Cerebellar cortex (tissue), 1 donor: ENCODE data around the gene ATP4A.
A peak's percentile ranks its signal among the peaks of the same experiment; 100 is the strongest.

Experiments
- DNase-seq: peaks from one replicate; pipeline ENCODE4 v3.0.0-alpha.2; 2015; ENCODE audit warnings: low spot score

Gene ATP4A

GRCh38 chr19:35524181-35524837 lies 39.1 kb downstream of the ATP4A start:
- no peak for DNase-seq

- DNase-seq: no peak
These were observed 40.6 kb downstream of the ATP4A start for GRCh38 chr19:35522745-35523327.

GRCh38 chr19:35521124-35521743 lies 42.2 kb downstream of the ATP4A start:
- DNase-seq: no peak

GRCh38 chr19:35519291-35519690 lies 44.2 kb downstream of the ATP4A start:
- DNase-seq: peak; percentile 14

GRCh38 chr19:35518313-35518712 lies 45.1 kb downstream of the ATP4A start:
- DNase-seq: peak; percentile 24

GRCh38 chr19:35517342-35517741 lies 46.1 kb downstream of the ATP4A start:
- no peak for DNase-seq

- DNase-seq: no peak
These were observed 47.1 kb downstream of the ATP4A start for GRCh38 chr19:35516310-35516709.

- no peak for DNase-seq
These were observed 49.1 kb downstream of the ATP4A start for GRCh38 chr19:35514282-35514809.

- peak; percentile 27 for DNase-seq
These were observed 49.7 kb downstream of the ATP4A start, which contains the start of gene DMKN for GRCh38 chr19:35513628-35514281. DMKN (minus strand) TSS chr19:35513649; CDS start chr19:35513475, 174 bp downstream.

GRCh38 chr19:35512831-35513627 lies 50.4 kb downstream of the ATP4A start:
- DNase-seq: no peak

- no peak for DNase-seq
These were observed 52.1 kb downstream of the ATP4A start for GRCh38 chr19:35511337-35511736.

- no peak for DNase-seq
These were observed 52.9 kb downstream of the ATP4A start for GRCh38 chr19:35510626-35510964.

- peak; percentile 66 for DNase-seq
These were observed 53.4 kb downstream of the ATP4A start for GRCh38 chr19:35509861-35510625.

GRCh38 chr19:35509018-35509652 lies 54.3 kb downstream of the ATP4A start:
- peak; percentile 16 for DNase-seq

- DNase-seq: no peak
These were observed 55.3 kb downstream of the ATP4A start for GRCh38 chr19:35508129-35508528.

- DNase-seq: no peak
These were observed 55.9 kb downstream of the ATP4A start for GRCh38 chr19:35507561-35507960.

GRCh38 chr19:35506011-35506410 lies 57.4 kb downstream of the ATP4A start:
- DNase-seq: no peak

GRCh38 chr19:35502751-35503150 lies 60.7 kb downstream of the ATP4A start:
- no peak for DNase-seq

- no peak for DNase-seq
These were observed 61.8 kb downstream of the ATP4A start for GRCh38 chr19:35501684-35502083.

GRCh38 chr19:35500611-35501010 lies 62.8 kb downstream of the ATP4A start:
- no peak for DNase-seq
